HFFc6 (cell line): Measurements from ENCODE around the gene PIAS1. TPM values are rescaled to one million over a fixed set of nuclear protein-coding genes. Genes with fewer than 3 reads are reported as not detected.
"Not testable (repeated sequence)": the region's sequence is repeated elsewhere in the genome, so short reads cannot be mapped to it uniquely, and the experiment has no call there.

Experiments used
- DNase-seq: peaks from one replicate; pipeline ENCODE4 v3.0.0-alpha.2; 2018
- H3K27ac Mint-ChIP-seq: 2 replicates; pipeline ENCODE4 v1.8.0; 2020; ENCODE audit warnings: mild to moderate bottlenecking, mixed read lengths
- H3K27me3 Mint-ChIP-seq: 2 replicates; pipeline ENCODE4 v1.8.0; 2021; ENCODE audit warnings: mild to moderate bottlenecking, moderate library complexity, mixed read lengths; ENCODE audit not compliant: insufficient read depth
- H3K36me3 Mint-ChIP-seq: 2 replicates; pipeline ENCODE4 v1.8.0; 2021; ENCODE audit warnings: low read depth, mixed read lengths
- H3K4me1 Mint-ChIP-seq: 2 replicates; pipeline ENCODE4 v1.8.0; 2020; ENCODE audit warnings: low read depth, mixed read lengths
- H3K4me3 Mint-ChIP-seq: 2 replicates; pipeline ENCODE4 v1.8.0; 2020; ENCODE audit warnings: mild to moderate bottlenecking, moderate library complexity, mixed read lengths
- H3K9me3 Mint-ChIP-seq: 2 replicates; pipeline ENCODE4 v1.8.0; 2020; ENCODE audit warnings: mild to moderate bottlenecking, mixed read lengths
- total RNA-seq, 6 experiments: library from RNA; stranded (reverse); fragmentation: NEBNext Ultra II Directional; extraction: Animal tissue kit (Norgen Biotek cat#: 25700); gene quantifications; 2 replicates in 1 of 6; 3 replicates in 5 of 6; pipeline ENCODE4 v1.2.3, GENCODE V29; 2021
- TF ChIP-seq, protein P1 (sequence below): fragments of 200-600 bp; sonication (generic); IDR thresholded peaks from 2 replicates; pipeline ENCODE4 v1.5.0; 2021; ENCODE audit warnings: antibody characterized with exemption, mild to moderate bottlenecking

The PIAS1 gene
- total RNA-seq, 6 experiments from 2014 or later = 23.7 to 31.8 (median 27.6) TPM

DNA sequence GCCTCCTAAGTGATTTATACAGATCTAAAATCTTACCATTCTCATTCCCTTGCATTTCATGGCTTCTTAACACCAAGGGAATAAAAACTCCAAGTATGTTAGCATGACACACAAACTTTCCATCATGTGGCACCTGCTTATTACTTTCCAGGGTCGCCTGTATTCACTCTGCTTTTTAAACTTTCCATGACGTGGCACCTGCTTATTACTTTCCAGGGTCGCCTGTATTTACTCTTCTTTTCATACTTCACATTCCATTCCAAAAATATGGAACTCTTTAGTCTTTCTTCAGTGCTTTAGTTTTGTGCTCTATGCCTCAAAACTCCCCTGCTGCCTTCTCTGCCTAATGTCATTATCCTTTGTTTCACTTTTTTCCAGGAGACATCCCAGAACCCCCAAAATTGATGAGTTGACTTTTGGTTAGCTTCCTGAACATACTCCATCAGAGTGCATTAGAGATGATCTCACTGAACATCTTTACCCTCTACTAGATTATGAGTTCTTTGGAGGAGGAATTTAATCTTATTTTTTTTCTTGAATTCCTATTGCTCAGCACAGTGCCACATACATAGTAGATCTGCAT is 104.0 kb downstream of the PIAS1 start:
- TF ChIP-seq, protein P1, sequence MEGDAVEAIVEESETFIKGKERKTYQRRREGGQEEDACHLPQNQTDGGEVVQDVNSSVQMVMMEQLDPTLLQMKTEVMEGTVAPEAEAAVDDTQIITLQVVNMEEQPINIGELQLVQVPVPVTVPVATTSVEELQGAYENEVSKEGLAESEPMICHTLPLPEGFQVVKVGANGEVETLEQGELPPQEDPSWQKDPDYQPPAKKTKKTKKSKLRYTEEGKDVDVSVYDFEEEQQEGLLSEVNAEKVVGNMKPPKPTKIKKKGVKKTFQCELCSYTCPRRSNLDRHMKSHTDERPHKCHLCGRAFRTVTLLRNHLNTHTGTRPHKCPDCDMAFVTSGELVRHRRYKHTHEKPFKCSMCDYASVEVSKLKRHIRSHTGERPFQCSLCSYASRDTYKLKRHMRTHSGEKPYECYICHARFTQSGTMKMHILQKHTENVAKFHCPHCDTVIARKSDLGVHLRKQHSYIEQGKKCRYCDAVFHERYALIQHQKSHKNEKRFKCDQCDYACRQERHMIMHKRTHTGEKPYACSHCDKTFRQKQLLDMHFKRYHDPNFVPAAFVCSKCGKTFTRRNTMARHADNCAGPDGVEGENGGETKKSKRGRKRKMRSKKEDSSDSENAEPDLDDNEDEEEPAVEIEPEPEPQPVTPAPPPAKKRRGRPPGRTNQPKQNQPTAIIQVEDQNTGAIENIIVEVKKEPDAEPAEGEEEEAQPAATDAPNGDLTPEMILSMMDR = no peak
- H3K4me1 Mint-ChIP-seq = no peaks in the 10 kb centered on the region
- no peaks in the 10 kb centered on the region; the same call in 1 of the 2 replicates for H3K27me3 Mint-ChIP-seq
- DNase-seq = no peak
- peaks cover 24% of the 10 kb centered on the region for H3K36me3 Mint-ChIP-seq
- no peak overlapping the region for H3K27ac Mint-ChIP-seq
- no peak overlapping the region for H3K4me3 Mint-ChIP-seq
- H3K9me3 Mint-ChIP-seq = no peaks in the 10 kb centered on the region

DNA sequence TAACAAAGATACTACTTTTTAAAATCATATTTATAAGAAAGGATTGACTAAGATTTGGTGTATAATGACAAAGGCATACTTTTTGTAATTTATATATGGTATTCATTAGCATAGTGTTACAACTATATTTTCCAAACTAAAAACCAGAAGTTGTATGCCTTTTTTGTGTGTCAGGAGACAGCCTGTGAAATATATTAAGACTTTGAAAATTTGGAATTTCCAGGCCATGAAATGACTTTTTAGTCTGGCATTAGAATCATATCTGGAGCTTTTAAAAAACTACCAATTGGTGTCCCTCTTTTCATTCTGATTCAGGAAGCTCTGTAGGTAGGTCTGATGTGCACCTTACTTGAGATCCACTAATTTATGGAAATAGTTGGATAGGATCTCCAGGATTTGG is 109.1 kb downstream of the PIAS1 start:
- H3K27ac Mint-ChIP-seq = no peak overlapping the region
- H3K4me3 Mint-ChIP-seq = no peak overlapping the region
- H3K4me1 Mint-ChIP-seq = no peaks in the 10 kb centered on the region
- TF ChIP-seq, protein P1 = no peak
- no peaks in the 10 kb centered on the region; the same call in 1 of the 2 replicates for H3K27me3 Mint-ChIP-seq
- DNase-seq = no peak
- H3K36me3 Mint-ChIP-seq = peaks cover 19% of the 10 kb centered on the region
- no peaks in the 10 kb centered on the region for H3K9me3 Mint-ChIP-seq

DNA sequence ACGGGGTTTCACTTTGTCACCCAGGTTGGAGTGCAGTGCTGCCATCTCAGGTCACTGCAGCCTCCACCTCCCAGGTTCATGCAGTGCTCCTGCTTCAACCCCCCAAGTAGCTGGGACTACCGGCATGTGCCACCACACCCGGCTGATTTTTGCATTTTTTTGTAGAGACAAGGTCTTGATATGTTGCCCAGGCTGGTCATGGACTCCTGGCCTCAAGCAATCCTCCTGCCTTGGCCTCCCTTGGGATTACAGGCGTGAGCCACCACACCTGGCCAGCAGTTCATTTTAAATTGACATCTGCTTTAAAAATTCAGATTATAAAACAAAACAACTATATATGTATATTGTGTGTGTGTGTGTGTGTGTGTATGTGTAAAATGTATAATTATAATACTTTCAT is 112.7 kb downstream of the PIAS1 start:
- no peak for DNase-seq
- Mint-ChIP-seq H3K4me1 (no peaks in the 10 kb centered on the region), H3K27me3 (no peaks in the 10 kb centered on the region), H3K4me3 (no peak overlapping the region), H3K36me3 (peaks cover 5% of the 10 kb centered on the region; the same call in 1 of the 2 replicates), H3K9me3 (no peaks in the 10 kb centered on the region), H3K27ac (no peak overlapping the region)
- TF ChIP-seq, protein P1 = no peak

DNA sequence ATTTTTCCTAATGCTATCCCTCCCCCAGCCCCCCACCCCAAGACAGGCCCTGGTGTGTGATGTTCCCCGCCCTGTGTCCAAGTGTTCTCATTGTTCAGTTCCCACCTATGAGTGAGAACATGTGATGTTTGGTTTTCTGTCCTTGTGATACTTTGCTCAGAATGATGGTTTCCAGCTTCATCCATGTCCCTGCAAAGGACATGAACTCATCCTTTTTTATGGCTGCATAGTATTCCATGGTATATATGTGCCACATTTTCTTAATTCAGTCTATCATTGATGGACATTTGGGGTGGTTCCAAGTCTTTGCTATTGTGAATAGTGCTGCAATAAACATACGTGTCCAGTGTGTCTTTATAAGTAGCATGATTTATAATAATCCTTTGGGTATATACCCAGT is 117.9 kb downstream of the PIAS1 start:
- not testable (repeated sequence) for DNase-seq, H3K4me3 Mint-ChIP-seq, H3K9me3 Mint-ChIP-seq, H3K4me1 Mint-ChIP-seq, H3K27ac Mint-ChIP-seq, H3K27me3 Mint-ChIP-seq
- peaks cover 13% of the 10 kb centered on the region; the same call in 1 of the 2 replicates for H3K36me3 Mint-ChIP-seq

DNA sequence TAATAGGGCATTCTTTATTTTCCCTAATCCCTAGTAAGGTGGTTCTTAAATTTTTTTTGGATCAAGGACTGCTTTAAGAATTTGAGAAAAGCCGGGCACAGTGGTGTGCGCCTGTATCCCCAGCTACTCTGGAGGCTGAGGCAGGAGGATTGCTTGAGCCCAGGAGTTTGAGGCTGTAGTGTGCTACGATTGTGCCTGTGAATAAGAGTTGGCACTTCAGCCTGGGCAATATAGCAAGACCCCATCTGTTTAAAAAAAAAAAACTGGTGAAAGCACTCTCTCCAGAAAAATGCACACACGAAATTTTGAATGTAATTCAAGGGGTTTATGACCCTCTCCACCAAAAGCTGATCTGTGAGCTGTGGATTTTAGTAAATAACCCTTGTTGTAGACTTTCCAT is 119.0 kb downstream of the PIAS1 start:
- TF ChIP-seq, protein P1 = no peak
- Mint-ChIP-seq H3K27me3 (no peaks in the 10 kb centered on the region), H3K9me3 (no peaks in the 10 kb centered on the region), H3K4me1 (no peaks in the 10 kb centered on the region), H3K4me3 (no peak overlapping the region), H3K27ac (no peak overlapping the region), H3K36me3 (peaks cover 20% of the 10 kb centered on the region)
- DNase-seq = no peak

DNA sequence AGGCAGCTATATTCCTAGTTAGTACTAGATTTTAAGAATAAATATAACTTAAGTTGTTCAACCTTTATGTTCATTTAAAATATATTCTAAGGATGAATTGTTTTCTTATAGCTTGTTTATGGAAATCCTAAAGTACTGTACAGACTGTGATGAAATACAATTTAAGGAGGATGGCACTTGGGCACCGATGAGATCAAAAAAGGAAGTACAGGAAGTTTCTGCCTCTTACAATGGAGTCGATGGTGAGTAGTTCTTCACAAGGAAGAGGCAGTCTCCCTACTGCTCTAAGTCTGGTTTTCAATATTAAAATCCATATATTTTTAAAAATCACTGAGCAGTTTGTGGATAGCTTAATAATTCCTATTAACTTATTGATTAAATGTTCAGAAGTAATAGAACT is 121.4 kb downstream of the PIAS1 start:
- H3K9me3 Mint-ChIP-seq = no peaks in the 10 kb centered on the region
- DNase-seq = no peak
- TF ChIP-seq, protein P1 = no peak

More for the DNA sequence above, 121.4 kb downstream of the PIAS1 start:
- Mint-ChIP-seq H3K27me3 (no peaks in the 10 kb centered on the region), H3K27ac (no peak overlapping the region), H3K4me3 (no peak overlapping the region), H3K36me3 (peaks cover 20% of the 10 kb centered on the region), H3K4me1 (no peaks in the 10 kb centered on the region)
